Germinal center (tissue), 1 donor: ENCODE measurements around the gene MRTFA.
"Not testable (repeated sequence)": the region's sequence is repeated elsewhere in the genome, so short reads cannot be mapped to it uniquely, and the experiment has no call there.

Experiments
- DNase-seq: peaks from one replicate; pipeline ENCODE4 v3.0.0; 2012; ENCODE audit warnings: mixed read lengths, low spot score

Gene MRTFA

DNA sequence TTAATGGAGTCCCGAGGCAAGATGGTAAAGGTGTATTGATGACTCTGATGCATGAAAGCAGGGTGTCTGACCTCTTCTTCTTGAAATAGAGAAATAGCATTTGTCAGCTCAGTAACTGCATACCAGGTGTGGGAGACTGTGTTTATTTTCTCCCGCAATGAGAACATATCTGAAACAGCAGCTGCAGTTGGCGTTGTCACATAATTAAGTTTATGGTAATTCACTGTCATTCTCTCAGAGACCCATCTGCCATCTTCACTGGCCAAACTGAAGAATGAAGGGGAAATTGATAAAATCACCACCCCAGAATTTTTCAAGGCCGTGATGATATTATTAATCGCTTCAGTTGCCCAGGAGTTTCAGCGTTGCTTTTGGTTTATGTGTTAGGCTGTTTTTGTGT, 22.6 kb upstream of the MRTFA start:
- DNase-seq = no peak

GRCh38 chr22:40656651-40657050, 20.1 kb upstream of the MRTFA start:
- DNase-seq = not testable (repeated sequence)

DNA sequence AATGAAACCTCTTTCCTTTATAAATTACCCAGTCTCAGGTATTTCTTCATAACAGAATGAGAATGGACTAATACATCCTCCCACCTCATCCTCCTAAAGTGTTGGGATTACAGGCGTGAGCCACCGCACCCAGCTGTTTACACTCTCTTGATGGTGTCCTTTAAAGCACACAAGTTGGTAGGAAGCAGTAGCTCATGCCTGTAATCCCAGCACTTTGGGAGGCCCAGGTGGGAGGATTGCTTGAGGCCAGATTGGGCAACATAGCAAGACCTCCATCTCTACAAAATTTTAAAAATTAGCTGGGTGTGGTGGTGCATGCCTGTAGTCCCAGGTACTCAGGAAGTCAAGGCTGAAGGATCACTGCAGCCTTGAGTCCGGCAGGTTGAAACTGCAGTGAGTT, 19.4 kb upstream of the MRTFA start:
- DNase-seq = not testable (repeated sequence)

- DNase-seq = no peak
Observed at GRCh38 chr22:40654522-40655167, 18.1 kb upstream of the MRTFA start.

GRCh38 chr22:40653361-40653760, 16.8 kb upstream of the MRTFA start:
- DNase-seq = no peak

GRCh38 chr22:40651563-40652501, 15.3 kb upstream of the MRTFA start:
- peak; percentile 77 for DNase-seq

GRCh38 chr22:40651057-40651456, 14.5 kb upstream of the MRTFA start:
- no peak for DNase-seq

DNA sequence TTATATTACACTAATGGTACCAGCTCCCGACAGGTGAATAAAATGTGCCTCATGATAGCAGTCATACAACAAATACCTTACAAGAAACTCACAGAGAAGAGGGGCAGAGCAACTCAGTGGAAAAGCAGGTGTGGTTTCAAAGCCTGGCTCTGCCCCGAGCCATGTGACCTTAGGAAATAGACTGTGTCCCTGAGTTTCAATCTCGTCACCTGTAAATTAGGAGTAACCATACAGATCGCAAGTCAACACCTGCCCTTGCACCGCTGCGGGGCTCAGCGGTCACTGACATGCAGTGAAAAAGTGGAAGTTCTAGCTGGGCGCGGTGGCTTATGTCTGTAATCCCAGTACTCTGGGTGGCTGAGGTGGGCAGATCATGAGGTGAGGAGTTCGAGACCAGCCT, 11.9 kb upstream of the MRTFA start:
- no peak for DNase-seq

DNA sequence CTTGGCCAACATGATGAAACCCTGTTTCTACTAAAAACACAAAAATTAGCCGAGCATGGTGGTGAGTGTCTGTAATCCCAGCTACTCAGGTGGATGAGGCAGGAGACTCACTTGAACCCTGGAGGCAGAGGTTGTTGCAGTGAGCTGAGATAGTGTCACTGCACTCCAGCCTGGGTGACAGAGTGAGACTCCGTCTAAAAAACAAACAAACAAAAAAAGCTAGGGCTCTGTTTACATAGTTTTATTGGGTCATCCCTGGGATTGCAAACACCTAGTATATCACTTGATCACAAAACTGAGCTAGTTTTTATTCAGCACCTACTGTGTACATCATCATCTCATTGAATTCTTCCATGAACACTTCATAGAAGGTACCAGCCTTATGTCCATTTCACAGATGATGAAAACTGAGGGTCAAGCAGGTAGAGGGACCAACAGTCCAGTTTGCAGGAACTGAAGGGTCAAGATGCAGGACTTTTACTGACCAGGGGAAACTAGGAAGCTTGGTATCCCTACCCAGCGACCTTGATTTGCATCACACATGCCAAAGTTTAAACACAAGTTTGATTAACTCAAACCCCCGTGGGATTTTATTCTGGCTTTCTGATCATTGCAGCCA, 9.2 kb upstream of the MRTFA start:
- DNase-seq = no peak

GRCh38 chr22:40642316-40642715, 5.8 kb upstream of the MRTFA start:
- no peak for DNase-seq

GRCh38 chr22:40641269-40641668, 4.8 kb upstream of the MRTFA start:
- DNase-seq = no peak

DNA sequence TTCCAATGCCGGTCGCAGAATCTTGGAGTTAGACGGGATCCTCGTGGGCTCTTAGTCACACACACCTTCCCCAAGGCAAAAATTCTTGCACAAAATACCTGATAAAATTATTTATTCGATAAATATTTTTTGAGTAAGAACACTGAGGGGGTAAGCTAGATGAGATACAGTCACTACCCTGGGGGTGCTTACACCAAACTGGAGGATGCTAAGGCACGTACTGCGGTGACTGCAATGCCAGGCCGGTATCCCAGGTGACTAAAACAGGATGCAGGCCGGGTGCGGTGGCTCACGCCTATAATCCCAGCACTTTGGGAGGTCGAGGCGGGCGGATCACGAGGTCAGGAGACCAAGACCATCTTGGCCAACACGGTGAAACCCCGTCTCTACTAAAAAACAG, 1.7 kb upstream of the MRTFA start:
- no peak for DNase-seq

DNA sequence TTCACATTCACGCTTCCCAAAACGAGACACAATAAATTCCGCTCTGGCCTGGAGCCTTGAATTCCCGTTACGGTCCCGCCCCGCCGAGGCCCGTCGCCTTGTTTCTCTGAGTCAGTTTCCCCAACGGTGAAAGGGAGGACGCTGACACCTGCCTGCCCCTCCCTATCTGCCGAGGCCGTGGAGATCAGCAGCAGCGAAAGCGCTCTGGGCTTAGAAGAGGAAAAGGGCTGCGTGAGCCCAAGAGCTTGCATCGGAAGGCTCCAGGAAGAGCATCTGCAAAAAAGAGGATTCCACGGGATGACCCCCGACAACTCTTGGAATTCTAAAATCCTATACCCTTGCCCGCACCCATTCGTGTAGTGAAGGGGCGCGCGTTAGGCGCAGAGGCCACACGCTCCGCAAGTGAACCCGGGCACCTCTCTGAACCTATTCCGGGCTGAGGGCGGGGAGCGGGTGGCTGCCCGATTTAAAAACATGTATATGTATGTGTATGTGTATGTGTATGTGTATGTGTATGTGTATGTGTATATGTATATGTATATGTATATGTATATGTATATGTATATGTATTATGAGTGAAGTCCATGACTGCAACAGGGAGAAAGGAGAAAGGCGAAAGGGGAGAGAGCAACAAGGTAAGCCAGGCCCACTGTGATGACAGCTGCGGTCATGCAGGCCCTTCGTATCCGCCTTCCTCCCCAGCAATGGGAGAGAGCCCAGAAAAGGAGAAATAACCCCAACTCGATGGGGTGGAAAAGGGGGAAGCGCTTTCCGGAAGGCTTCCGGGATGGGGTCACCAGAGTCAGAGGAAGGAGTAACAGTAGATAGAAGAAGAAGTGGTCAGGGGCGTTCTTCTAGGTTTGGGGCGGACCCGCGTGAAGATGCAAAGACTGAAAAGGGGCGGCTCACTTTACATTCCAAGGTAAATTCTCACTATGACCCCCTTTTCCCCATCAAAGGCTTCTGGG, 948 bp upstream of the MRTFA start:
- peak; percentile 42 for DNase-seq

- no peak for DNase-seq
Observed at GRCh38 chr22:40635940-40636379, 559 bp downstream of the MRTFA start.

DNA sequence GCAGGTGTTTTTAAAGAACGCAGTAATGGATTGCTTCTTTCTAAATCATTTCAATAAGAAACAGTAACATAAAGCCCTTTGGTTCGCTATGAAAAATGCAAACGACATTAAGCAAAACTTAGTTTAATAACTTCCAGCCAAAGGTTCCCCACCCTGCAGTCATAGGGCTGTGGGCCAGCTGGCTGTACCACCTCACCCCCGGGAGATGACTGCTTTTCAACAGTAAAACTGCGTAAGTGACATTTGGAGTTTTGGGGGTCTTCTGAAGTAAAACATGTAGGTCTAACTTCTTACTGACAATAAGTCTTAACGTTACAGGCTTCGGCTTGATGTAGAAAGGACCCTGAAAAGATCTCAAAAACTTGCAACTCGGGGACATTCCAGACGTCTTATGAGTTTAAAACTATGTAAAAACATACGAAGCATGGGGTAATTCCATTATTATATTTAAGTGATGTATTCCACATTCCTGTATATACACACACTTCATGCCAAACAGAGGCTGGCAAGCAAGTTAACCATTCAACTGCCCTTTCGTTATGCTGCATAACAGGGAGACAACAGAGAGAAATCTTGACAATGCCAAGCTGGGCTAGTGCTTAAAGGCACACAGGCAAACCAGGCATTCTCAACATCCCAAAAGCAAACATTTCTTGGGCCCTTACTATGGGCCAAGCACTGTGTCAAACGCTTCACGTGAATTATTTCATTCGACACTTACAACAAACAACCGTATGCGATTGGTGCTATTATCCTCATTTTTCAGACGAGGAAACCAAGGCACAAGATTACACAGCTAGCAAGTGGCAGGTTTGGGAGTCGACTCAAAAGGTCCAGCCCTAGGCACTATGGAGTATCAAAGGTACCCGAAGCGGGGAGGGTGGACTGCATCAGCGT, 1.2 kb downstream of the MRTFA start:
- no peak for DNase-seq

- no peak for DNase-seq
Observed at GRCh38 chr22:40634119-40634903, 2.2 kb downstream of the MRTFA start.

DNA sequence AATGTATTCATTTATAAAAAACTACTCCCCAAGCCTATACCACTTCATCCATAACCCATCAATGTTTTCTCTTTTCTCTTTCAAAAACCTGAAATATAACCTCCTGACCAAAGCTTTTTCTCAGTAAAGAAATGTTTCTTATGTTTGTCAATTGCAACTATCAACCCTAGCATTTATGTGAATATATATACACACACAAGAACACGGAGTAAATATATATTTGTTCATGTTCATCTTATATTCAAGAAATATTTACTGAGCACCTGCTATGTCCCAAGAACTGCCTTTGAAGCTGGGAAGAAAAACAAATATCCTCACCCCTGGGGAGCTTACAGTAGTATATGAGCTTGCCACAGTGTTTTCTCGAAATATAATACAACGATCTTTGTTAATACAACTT, 3.5 kb downstream of the MRTFA start:
- no peak for DNase-seq

GRCh38 chr22:40631925-40632324, 4.6 kb downstream of the MRTFA start:
- no peak for DNase-seq

GRCh38 chr22:40628354-40629042, 8.0 kb downstream of the MRTFA start:
- DNase-seq = no peak
